Astrocyte of the hippocampus (primary cell): ENCODE results near the gene CAMK2B.

Experiments used
- DNase-seq: peaks from one replicate; pipeline ENCODE4 v3.0.0; 2011; ENCODE audit warnings: low read depth, low spot score

Gene CAMK2B

DNA sequence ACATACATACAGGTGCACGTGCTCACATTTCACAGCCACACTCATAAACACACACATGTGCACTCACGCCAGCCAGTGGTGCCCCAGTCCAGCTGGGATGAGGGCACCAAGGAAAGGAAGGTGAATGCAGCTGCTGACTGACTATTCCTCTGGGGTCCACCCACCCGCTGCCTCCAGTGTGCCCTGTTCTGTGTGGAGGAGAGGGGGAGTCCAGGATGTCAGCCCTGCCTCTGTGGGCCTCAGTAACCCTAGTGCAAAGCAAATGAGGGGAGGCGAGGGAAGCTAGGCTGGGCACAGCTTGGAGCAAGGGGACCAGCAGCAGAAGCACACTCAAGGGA lies 67.0 kb downstream of the CAMK2B start:
- no peak for DNase-seq

DNA sequence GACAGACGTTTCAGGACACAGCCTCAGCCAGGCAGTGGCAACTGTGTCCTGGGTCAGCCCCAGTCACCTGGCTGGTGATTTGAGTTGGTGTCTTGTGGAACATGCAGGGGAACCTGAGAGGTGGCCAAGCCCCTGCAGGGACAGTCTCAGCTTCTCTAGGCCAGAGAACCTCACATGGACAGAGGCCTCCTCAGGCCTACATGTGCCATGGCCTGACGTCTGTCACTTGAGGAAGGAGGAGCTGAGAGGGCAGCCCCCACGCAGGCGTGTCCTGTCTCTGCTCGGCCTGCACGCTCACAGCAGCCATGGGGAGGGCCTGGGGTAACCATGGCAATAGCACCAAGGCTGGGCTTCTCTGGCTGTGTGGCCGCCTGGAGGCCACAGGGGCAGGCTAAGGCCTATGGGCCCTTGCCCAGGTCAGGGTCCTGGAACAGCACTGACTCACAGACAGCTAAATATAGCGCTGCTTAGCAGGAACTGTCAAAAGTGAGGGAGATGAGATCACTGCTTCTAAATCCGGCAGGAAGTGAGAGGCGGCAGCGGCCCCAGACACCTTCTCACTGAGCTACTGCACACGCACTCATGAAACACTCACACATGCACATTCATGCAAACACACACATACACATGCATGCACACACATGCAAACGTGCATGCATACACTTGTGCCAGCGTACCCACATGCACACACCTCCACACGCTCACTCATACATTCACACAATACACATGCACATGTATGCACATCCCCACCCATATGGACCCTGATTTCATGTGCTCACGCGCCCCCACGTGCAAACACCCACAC lies 67.6 kb downstream of the CAMK2B start:
- peak; percentile 82 for DNase-seq

DNA sequence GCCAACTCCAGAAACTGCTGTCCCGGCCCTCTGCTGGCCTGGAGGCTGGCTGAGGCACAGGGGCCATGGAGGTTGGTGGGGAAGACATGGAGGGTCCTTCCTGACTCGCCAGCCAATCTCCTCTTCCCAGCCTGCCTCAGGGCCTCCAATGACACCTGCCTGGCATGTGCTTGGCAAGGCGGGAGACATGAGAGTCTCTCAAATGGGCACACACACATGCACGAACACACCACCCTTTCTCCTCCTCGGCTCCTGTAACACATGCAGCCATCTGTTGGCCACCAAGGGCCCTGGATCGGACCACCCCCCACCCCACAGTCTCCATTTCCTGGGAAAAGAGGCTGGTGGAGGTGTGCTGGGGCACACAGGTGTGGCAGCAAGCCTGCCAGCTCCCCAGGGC lies 68.2 kb downstream of the CAMK2B start:
- no peak for DNase-seq

DNA sequence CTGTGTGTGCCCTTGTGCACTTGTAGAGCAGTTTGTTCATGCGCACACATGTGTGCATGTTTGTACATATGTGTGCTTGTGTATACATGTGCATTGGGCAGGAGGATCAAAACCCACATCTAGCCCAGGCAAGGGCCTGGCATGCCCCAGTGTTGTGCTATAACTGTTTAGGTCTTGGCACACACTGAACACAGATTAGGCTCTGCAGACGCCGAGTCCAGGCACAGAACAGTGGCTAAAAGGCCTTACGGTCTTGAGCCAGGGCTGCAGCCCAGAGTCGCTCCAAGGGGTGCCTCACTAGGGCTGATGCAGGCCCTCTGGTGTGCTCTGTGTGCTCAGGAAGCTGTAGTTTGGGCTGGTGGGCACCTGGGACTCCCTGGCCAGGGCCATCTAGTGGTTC lies 68.9 kb downstream of the CAMK2B start:
- no peak for DNase-seq

DNA sequence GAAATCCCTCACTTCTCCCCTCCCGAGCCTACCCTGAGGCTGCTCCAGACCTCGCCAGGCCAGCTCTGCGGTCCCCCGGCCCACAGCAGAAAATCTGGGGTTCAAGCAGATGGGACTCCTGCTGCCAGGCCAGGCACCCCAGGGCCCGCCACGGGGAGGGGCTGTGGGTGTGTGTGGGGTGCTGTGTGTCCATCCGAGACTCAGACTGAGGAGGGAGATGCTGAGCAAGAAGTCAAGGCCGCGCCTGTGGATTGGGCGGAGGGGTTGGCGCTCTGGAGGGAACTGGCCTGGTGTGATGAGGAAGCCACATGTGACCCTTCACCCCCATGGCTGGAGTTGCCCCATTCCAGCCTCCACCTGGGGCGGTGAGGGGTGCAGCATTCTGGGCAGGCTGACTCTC lies 73.5 kb downstream of the CAMK2B start:
- DNase-seq: no peak

DNA sequence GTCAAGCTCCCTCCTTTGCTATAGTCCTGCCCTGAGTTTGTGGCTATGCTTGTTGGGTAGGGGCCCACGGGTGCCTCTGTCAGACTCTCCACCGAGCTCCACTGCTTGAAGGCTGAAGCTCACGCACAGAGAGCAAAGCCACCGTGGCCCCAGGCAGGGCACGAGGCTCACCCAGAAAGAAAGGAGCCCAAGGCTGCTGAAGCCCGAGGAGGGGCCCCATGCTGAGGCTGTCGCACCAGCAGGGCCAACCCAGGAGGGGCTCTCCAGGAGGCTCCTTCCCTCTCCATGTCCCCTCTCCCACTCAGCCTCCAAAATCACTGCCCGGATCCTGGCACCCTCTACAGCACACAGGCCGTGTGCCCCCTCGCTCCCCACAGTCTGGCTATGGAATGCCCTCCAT lies 74.1 kb downstream of the CAMK2B start:
- DNase-seq: no peak

DNA sequence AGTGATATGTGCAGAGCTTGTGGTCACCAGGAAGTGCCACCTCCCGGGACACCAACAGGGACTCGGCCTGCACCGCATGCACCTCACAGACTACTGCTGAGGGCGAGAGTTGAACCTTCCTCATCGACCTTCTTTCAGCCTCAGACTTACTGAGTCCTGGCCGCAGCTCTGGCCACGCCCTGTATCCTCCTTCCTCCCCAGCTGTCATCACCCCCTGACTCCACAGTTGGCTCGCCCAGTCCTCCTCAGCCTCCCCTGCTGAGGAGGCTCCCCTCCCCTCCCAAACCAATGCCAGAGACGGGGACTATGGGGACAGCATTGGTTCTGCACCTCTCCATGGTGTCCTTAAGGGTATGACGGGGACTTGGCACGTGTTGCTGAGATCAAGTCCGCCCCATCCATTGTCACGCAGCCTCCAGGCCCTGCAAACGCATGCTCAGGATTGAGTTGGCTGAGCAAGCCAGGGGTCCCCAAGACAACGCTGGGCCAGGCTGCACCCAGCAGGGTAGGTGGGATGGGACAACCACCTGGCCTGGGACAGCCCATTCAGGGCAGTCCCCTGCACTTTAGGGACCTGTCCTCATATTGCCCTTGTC lies 75.7 kb downstream of the CAMK2B start:
- DNase-seq: no peak

DNA sequence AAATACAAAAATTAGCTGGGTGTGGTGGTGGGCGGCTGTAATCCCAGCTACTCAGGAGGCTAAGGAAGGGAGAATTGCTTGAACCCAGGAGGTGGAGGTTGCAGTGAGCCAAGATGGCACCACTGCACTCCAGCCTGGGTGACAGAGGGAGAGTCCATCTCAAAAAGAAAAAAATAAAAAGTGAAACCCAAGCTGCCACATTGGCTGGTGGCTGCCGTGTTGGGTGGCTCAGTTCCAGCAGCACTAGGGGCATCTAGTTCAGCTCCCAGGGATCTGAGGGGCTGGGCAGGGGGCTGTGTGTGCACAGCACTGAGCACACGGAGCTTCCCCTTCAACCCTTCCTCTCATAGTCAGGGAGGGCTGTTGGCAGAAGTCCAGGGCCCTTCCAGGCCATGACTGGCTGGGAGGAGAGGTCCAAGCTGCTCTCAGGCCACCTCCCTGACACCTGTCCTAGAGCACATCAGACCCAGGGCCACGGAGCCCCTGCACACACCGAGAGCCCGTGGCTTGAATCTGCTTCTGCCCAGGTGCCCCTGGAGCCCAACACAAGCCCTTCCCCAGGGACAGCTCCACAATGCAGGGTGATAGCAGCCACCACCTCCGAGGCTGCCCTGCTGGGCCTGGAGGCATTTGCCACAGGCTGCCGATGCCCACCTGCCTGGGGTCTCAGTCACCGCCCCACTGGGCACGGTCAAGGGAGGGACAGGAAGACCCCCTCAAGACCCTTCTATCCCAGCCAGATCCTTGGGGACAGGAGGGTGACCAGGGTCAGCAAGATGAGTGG lies 77.3 kb downstream of the CAMK2B start:
- no peak for DNase-seq

DNA sequence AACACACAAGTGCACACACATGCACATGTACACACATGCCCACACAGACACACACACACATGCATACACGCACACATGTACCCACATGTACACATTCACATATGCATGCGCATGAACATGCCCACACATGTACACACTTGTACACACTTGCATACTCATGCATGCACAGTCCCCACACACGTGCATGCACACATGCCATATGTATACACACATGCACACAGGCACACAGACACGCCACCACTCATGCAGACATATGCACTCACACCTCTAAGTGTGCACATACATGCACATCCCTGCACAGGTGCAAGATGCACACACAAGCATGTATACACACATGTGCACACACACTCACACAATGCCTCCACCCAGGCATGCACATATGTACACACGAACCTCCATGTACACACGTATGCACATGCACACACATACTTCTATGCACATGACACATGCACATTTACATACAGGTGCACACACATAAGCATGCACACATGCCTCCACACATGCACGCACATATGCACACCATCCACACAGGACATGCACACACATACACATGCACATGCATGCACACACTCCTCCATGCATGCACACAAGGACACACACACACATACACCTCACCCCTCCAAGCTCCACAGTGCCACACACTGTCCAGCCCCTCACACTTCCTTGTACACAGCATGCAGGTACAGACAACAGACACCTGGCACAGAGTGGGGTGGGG lies 78.8 kb downstream of the CAMK2B start:
- no peak for DNase-seq

DNA sequence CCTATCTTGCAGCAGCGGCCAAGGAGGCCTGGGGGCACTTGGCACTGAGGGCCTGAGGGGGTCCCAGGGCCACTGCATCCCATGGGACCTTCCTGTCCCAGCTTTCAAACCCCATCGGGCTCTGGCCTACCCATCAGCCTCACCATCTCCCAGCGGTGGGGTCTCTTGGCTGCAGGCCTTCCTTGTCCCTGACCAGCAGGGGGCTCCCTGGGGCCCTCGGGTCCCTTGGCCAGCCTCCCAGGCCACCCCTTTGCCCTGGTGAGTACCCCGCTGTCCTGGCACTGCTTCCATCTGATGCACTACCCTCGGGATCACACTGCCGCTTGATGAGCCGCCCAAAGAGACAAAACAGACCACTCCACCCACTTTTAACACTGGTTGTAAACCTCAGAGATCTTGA lies 81.1 kb downstream of the CAMK2B start:
- peak; percentile 28 for DNase-seq

DNA sequence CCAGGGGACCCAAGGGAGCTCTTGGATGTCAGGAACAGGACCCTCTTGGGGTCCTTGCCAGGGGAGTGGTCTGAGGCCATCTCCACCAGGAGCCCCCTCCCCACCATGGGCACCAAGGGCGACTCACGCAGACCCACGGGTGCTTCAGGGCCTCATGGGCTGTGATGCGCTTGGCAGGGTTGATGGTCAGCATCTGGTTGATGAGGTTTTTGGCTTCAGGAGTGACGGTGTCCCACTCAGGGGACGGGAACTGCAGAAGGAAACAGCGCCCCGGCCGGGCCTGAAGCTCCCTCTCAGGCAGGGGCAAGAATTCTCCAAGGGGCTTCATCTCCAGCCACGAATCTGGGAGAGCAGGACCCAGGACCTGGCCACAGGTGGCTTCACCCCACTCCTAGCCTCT lies 83.3 kb downstream of the CAMK2B start:
- no peak for DNase-seq

DNA sequence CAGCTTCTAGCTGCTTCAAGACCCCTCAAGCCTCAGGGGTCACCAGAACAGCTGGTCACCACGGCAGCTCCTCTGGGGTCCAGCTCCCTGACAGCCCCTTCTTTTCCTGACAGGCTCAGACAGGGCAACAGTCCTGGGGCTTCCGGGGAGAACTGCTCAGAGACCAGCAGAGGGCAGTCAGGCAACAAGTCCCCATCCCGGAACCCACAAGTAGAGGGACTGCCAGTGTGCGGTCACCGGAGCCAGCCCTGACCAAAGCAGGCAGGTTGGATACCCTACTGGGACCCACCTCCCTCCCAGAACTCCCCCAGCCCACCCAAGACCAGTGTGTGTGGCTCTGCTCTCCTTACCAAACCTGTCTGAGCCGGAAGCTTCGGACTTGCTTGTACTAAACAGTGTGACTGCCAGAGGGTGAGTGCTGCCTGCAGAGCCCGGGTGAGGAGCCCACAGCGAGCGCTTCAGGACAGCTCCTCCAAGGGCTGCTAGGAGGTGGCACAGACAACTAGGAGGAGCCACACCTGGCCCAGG lies 84.3 kb downstream of the CAMK2B start:
- DNase-seq: peak; percentile 87

DNA sequence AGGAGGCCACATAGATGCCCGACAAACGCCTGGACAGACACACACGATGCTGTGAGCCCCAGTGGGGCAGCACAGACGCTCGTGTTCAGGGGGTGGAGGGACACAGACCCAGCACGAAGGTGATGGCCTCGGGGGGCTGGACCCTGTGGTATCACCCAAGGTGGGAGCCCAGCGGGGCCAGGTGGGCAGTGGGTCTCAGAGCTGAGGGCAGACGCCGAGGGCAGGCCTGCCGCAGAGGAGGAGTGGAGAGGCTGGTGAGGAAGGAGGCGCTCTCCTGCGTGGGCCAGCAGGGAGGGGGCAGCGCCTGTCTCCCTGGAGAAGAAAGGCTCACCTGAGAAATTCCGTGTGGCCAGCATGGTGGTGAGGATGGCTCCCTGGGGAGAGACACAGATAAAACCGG lies 85.0 kb downstream of the CAMK2B start:
- DNase-seq: no peak

DNA sequence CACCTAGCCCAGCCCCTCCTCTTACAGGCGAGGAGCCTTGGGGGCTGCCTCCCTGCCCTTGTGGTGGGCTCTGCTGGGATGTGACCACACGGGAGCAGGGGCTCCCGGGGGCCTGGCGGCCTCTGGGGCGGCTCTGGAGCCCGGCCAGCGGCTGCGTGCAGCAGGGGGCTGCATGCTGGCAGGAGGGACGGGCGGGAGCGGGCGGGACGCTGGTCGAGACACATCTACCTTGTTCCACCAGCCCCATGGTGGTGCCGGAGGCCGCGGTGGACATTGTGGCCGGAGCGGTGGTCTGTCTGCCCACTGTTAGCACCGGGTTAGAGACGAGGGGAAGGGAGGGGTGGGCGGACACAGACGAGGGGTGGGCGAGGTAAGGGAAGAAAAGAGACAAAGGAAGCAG lies 86.0 kb downstream of the CAMK2B start:
- DNase-seq: no peak

DNA sequence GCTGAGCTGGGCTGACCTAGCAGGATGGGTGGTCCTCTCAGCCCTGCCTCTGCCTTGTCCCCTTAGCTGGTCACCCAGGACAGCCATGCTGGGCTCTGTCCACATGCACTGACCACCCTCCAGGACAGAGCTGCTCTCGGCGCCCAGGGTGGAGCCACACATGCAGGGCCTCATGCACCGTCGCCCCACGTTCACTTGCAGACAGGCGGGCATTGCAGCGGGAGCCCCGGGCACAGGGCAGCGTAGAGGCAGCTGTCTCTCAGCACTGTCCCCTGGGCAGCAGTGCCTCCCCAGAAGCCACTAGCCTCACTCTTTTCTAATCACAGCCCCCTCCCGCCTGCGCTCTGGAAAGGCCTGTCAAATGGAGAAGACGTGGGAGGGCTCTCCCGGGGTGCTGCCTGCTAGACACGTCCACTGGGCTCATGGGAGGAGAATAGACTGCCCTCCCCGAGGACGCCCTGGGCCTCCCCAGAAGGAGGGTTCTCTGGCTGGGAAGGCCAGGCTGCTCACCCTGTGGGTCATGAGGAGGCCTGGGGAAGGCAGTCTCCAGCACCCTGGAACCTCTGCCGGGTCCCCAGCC lies 87.2 kb downstream of the CAMK2B start:
- DNase-seq: no peak

DNA sequence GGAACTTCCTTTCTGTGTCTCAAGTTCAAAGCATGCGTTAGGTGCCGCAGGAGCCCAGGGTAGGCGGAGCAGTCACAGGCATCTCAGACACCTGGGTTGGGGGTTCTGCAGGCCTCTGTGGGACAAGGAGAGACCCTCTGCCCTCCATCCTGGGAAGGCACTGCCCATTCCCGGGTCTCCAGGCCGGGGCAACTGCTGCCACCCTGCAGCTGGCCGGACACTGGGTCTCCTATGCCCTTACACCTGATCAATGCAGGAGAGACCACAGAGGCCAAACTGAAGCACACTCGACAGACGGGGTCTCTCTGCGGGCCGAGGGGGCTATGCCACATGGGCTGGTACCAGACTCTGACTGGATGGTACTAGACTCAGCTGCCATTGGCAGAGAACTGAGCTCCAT lies 87.7 kb downstream of the CAMK2B start:
- no peak for DNase-seq

DNA sequence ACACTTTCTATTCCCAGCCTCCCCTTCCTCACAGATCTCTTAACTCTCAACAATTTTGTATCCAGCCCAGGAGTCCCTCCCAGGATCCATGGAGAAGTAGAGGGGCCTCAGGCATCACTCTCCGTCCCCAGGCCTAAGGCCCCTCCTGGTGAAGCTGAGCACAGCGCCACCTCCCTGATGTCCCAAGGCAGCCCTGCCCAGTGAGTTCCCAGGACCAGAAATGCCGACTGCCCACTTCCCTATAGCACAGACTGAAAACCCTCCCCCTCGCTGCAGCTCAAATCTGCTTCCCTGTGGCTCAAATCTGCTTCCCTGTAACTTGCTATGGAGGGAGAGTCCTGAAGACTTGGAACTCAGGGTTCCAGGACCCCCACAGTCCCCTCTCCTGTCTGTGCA lies 89.1 kb downstream of the CAMK2B start:
- no peak for DNase-seq

DNA sequence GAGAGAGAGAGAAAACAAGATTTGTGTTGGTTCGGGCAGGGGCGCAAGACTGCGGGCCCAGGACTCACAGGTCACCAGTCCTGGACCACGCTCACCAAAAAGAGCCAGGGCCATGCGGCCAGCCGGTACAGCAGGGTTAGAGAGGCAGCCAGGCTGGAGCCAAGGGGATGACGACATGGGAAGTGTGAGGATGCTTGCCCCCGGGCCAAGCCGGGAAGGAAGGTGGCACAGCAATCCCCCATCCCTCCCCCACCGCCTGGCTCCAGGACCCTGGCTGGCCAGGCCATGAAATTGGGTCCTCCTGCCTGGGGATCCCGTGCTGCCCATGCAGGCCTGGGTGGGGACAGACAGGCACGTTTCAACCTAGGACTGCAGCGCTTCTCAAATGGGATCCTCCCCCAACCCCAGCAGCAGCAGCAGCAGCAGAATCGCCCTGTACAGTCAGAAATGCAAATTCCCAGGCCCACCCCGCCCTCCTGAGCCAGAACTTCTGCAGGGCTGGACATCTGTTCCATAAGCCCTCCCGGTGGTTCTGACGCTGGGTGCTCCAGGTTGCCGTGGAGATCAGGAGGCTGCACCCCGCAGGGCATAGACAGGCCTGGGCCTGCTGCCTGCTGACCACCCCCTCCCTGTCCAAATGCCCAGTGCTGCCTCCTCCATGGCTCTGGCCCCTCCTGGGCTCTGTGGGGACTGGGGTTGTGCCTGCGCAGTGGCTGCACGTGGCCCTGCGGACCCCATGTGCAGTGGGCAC lies 89.6 kb downstream of the CAMK2B start:
- DNase-seq: no peak

DNA sequence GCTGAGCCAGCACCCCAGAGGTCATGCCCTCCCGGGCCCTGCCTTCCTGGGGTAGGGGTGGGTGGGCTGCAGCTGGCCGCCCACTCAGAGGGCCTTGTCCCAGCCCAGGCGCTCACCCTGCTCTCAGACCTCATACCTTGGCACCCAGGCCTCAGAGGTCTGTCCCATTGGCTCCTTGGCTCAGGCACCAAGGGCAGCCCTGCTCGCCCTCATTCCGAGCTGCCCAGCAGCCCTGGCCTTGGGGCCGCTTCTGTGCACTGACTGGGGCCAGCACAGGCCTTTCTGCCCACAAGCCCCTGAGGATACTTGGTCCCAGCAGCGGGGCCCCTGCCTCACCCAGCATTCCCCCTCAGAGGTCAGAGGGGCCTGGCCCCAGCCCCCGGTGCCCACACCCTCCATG lies 90.3 kb downstream of the CAMK2B start:
- no peak for DNase-seq

DNA sequence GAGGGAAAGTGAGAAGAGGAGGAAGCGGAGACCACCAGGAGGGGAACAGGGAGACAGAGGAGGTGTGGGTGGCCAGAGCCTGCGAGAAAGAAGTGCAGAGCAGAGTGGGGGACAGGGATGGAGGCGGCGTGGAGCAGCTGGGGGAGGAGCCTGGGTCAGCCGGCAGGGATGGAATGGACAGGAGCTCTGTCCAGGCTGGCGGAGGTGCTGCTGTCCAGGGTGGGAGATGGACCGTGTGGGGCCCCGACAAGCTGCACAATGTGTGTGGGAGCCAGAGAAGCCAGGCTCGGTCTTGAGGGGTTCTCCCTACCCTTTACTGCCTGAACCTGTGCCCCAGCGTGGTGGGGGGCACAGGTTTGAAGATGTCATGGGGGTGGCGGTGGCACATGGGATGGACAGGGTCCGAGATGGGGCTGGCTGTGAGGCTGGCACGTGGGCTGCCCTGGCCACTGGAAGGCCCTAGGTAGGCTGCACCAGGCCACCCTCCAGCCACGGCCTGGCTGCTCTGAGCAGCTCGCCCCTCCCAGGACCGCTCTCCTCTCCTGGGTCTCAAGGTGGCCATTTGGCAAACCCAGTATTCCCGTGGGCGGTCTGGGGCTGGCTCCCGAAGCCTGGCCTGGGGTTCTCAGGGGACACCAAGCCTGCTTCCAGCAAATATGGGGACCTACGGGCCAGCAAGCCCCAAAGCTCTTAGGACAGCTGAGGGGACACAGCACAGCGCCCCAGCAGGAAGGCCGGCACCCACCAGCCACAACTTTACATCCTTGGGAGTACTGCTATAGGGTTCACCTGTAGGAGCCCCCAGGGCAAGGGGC lies 92.3 kb downstream of the CAMK2B start:
- DNase-seq: no peak
